Stimulated activated CD4-positive, alpha-beta T cell treated with anti-CD3 and anti-CD28 coated beads, Interleukin-2, amount 100 ng/mL, for 48 hours (primary cell): ENCODE data around the gene AMZ1.
"Not testable (repeated sequence)": the region's sequence is repeated elsewhere in the genome, so short reads cannot be mapped to it uniquely, and the experiment has no call there.

Source experiments
- DNase-seq, 2 donors: peaks; one replicate each; pipeline ENCODE4 v3.0.0-alpha.2; 2020

The AMZ1 gene

GRCh38 chr7:2729893-2730716, 42.1 kb downstream of the AMZ1 start:
- no peak for DNase-seq

GRCh38 chr7:2730846-2731770, 43.1 kb downstream of the AMZ1 start:
- no peak for DNase-seq

- no peak for DNase-seq
Observed at GRCh38 chr7:2732388-2732787, 44.4 kb downstream of the AMZ1 start.

GRCh38 chr7:2732959-2733584, 45.1 kb downstream of the AMZ1 start:
- no peak for DNase-seq

GRCh38 chr7:2734084-2734686, 46.2 kb downstream of the AMZ1 start:
- DNase-seq, result no peak

GRCh38 chr7:2734751-2735571, 47.0 kb downstream of the AMZ1 start:
- DNase-seq, result no peak

- DNase-seq, result no peak
Observed at GRCh38 chr7:2735744-2736143, 47.7 kb downstream of the AMZ1 start.

GRCh38 chr7:2736411-2736914, 48.5 kb downstream of the AMZ1 start:
- DNase-seq, result no peak

GRCh38 chr7:2737005-2737743, 49.2 kb downstream of the AMZ1 start:
- DNase-seq, result not testable (repeated sequence)

GRCh38 chr7:2737771-2738540, 50.0 kb downstream of the AMZ1 start:
- DNase-seq, result no peak

GRCh38 chr7:2738766-2739549, 51.0 kb downstream of the AMZ1 start:
- no peak for DNase-seq

- DNase-seq, result not testable (repeated sequence)
Observed at GRCh38 chr7:2743523-2744185, 55.7 kb downstream of the AMZ1 start.

- DNase-seq, result not testable (repeated sequence)
Observed at GRCh38 chr7:2748684-2749083, 60.7 kb downstream of the AMZ1 start.

GRCh38 chr7:2750004-2750407, 62.0 kb downstream of the AMZ1 start:
- no peak for DNase-seq

GRCh38 chr7:2751086-2751485, 63.1 kb downstream of the AMZ1 start:
- no peak for DNase-seq

- no peak for DNase-seq
Observed at GRCh38 chr7:2753148-2753547, 65.1 kb downstream of the AMZ1 start.

GRCh38 chr7:2754086-2754485, 66.1 kb downstream of the AMZ1 start:
- DNase-seq, result no peak

- DNase-seq, result no peak
Observed at GRCh38 chr7:2754912-2755311, 66.9 kb downstream of the AMZ1 start.

- no peak for DNase-seq
Observed at GRCh38 chr7:2755531-2755930, 67.5 kb downstream of the AMZ1 start.
